ENCODE data around the gene HSP90AA1.
"Not testable (repeated sequence)": the region's sequence is repeated elsewhere in the genome, so short reads cannot be mapped to it uniquely, and the experiment has no call there.

DNA sequence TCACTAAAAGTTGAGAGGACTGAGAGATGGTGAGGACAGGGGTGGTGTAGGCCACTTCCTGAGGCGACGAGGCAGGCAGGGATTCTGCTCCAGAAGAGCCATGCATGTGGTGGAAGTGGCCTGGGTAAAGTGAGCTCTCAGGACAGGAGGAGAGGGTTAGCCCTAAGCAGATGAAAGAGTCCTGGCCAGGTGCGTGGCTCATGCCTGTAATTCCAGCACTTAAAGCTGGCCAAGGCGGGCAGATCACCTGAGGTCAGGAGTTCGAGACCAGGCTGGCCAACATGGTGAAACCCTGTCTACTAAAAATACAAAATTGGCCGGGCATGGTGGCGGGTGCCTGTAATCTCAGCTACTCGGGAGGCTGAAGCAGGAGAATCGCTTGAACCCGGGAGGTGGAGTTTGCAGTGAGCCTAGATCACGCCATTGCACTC, 8.5 kb downstream of the HSP90AA1 start:
- TF ChIP-seq, protein P1, sequence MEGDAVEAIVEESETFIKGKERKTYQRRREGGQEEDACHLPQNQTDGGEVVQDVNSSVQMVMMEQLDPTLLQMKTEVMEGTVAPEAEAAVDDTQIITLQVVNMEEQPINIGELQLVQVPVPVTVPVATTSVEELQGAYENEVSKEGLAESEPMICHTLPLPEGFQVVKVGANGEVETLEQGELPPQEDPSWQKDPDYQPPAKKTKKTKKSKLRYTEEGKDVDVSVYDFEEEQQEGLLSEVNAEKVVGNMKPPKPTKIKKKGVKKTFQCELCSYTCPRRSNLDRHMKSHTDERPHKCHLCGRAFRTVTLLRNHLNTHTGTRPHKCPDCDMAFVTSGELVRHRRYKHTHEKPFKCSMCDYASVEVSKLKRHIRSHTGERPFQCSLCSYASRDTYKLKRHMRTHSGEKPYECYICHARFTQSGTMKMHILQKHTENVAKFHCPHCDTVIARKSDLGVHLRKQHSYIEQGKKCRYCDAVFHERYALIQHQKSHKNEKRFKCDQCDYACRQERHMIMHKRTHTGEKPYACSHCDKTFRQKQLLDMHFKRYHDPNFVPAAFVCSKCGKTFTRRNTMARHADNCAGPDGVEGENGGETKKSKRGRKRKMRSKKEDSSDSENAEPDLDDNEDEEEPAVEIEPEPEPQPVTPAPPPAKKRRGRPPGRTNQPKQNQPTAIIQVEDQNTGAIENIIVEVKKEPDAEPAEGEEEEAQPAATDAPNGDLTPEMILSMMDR (IDR thresholded peaks at IDR 0.05): not testable (repeated sequence)
- TF ChIP-seq POLR2A, EP300 (IDR thresholded peaks at IDR 0.05): not testable (repeated sequence)
